ENCODE measurements around the gene TXNDC5.
A peak's percentile ranks its signal among the peaks of the same experiment; 100 is the strongest.
"Not testable (repeated sequence)": the region's sequence is repeated elsewhere in the genome, so short reads cannot be mapped to it uniquely, and the experiment has no call there.

TXNDC5 gene

DNA sequence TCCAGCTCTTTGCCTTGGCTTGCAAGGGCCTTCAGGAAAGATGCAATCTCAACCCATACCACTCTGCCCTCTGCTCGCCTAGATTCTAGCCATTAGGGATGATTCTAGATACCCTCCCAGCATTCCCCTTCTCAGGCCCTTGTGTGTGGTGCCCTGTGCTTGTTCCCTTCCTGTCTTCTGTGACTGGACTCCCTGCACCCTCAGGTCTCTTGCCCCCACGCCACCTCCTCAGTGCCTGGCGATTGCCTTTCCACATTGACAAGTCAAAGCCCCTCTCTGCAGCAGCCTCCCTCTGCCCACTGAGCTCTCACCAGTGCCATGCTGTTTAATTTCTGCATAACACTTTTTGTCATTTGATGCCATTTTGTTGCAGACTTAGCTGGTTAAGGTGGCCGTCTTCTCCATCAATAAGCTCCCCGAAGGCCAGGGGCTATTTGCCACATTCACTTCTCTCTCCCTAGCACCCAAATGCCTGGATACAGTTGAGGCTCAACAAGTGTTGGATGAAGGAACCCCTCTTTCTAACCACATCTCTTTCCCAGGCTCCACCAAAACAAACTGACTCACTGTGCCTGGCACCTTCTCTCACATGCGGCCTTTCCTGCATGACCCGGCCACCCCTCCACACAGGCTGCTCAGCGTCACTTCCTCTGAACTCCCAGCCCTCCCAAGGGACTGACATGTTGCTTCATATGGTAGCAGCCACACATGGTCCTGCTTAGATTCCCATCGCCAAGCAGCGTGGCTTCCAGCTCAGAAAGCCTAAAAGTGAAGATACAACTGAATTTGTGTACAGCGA is 4.6 kb upstream of the TXNDC5 start:
- DNase-seq (ENCODE audit: extremely low read depth in 1 of 2, low read depth in 1 of 2): no peak

GRCh38 chr6:7914311-7914710 is 3.7 kb upstream of the TXNDC5 start:
- DNase-seq (ENCODE audit: extremely low read depth in 1 of 2, low read depth in 1 of 2): no peak

DNA sequence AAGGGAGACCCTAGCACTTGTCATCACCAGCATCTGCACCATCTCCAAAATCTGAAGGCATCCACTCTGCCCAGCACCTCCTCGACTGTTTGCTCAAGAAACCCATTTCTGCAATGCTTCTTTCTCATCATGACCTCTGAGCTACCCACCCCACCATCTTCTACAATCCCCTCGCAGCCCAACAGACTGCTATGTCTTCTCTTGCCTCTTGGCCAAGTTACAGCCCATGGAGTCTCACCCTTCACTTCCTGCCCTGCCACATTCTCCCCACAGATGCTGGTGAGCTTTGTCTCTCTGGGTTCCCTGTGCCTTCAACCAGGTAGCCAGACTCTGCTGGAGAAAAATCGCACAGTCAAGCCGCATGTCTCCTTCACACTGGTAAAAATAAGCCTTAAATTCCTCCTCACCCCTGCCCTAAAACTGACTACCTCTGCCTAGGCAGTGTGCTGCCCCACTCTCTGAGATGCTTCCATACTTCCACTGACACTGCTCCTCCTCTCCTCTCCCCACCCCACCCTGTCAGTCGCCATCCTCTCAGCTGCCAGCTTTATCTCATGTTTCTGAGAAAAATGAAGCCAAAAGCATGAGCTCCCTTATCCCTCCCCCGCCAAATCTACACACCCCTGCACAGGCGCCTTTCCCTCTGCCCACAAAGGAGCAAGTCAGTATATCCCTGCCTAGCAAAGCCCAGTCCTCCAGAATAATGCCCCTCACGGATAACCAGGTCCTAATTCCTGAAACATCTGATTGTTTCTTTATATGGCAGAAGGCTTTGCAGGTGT is 2.3 kb upstream of the TXNDC5 start:
- no peak for DNase-seq (ENCODE audit: extremely low read depth in 1 of 2, low read depth in 1 of 2)

GRCh38 chr6:7912024-7912423 is 1.4 kb upstream of the TXNDC5 start:
- no peak for DNase-seq (ENCODE audit: extremely low read depth in 1 of 2, low read depth in 1 of 2)

- no peak for DNase-seq (ENCODE audit: extremely low read depth in 1 of 2, low read depth in 1 of 2)
Measured at GRCh38 chr6:7911345-7911725, 747 bp upstream of the TXNDC5 start.

GRCh38 chr6:7910298-7910653 is 312 bp downstream of the TXNDC5 start:
- DNase-seq (ENCODE audit: extremely low read depth in 1 of 2, low read depth in 1 of 2): no peak

DNA sequence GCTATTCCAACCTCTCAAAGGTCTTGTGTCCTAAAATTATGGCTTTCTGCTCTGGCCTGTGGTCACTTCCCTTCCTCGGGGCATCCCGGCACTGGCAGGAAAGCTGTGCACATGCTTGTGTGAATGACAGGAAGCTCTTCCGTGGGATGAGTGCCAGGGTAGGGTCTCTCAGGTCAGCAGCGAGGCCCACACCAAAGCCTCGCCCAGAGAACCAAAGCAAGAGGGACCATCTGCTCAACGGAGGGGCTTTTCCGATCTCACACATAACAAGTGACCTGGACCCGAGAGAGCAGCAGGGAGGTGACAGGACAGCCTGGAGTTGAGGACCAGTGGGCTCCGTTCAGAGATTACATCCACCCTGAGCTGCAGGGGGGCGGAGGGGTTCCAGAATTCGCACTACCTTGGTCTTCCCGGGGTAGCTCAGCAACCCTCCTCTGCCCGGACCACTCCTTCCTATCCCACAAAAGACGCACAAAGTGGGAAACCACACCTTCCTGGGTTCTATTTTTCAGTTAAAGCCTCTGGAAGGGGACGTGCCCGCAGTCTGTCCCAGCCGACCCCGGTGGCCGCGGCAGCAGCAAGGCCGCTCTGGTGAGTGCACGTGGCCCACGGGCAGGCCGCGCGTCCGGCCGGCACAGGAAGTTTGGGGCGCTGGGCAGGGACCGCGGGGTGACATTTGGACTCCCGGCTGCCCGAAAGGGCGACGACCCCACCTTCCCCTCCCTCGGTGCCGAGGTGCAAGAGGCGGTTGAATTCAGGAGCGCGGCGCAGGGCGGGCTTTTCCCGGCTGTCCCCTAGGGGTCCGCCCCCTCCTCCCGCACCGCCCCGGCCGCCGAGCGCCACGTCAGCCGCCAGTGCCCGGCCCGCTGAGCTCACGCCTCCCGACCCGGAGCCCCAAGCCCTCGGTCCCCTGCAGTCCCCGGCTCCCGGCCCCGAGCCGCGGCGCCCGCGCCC is 988 bp downstream of the TXNDC5 start:
- DNase-seq (ENCODE audit: extremely low read depth in 1 of 2, low read depth in 1 of 2): peak in 1 of 2 donors; percentile 14

DNA sequence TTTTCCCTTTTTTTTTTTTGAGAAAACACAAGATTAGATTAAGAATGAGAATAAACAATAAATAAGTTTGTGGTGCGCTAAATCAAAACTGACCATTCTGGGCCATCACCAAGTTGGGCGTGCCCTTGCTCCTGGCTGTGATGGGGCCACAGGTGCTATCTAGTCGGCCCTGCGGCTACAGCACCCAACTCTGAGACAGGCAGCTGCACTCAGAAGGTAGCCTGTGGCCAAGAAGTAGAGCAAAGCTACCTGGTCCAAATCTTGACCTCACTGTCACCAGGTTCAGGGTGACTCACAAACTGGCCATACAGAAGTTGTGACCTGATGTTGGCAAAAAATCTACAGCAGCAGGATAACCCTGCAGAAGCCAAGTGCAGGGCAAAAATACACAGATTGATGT is 3.4 kb downstream of the TXNDC5 start:
- no peak for DNase-seq (ENCODE audit: extremely low read depth in 1 of 2, low read depth in 1 of 2)

- DNase-seq (ENCODE audit: extremely low read depth in 1 of 2, low read depth in 1 of 2): no peak
Measured at GRCh38 chr6:7906741-7907140, 3.8 kb downstream of the TXNDC5 start.

- DNase-seq (ENCODE audit: extremely low read depth in 1 of 2, low read depth in 1 of 2): no peak
Measured at GRCh38 chr6:7905416-7905815, 5.2 kb downstream of the TXNDC5 start.

DNA sequence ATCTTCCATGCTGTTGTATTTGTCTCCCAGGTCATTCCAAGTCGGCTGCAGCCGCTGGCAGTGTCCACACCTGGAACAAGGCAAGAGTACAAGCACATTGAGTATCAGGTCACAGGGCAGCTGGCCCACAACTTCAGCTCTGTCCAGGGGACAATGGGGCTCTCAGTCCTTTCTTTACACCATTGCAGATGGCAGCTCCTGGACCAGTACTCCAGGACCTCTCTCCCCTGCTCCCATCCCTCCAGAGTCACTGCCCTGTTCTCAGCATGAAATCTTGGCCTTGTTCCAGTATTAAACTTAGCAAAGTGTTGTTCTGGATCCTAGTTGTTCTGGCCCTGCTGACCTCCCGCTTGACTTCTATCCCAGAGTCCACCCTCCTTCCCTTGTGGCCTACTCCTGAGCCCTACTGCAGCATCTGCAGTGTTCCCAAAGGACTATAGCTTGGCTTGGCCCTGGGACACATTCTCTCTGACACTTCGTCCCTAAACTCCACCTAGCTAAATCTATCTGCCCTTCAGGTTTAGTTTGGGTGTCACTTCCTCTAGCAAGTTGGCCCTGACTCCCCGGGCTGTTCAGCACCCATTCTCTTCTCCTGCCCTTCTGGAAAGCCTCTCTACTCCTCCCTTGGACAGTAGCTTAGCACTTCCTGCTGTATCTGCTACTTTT is 5.8 kb downstream of the TXNDC5 start:
- DNase-seq (ENCODE audit: extremely low read depth in 1 of 2, low read depth in 1 of 2): no peak

GRCh38 chr6:7903673-7904072 is 6.9 kb downstream of the TXNDC5 start:
- no peak for DNase-seq (ENCODE audit: extremely low read depth in 1 of 2, low read depth in 1 of 2)

DNA sequence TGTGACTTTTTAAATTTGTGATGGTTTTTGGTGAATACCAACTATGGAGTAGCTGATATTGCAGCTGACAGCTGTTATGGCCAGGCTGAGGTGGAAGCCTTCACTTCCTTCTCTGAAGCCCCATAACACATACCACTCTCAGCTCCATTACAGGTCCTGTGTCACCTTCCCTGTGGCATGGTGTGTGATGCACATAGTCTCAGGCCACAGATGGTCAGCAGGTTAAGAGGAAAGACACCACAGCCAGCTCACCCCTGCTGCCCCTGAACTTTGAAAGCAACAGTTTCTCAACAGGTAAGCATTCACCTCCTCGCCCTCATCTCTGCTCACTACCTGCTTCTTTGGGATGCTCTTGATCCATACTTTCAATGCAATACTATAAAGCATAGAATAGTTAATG is 7.7 kb downstream of the TXNDC5 start:
- DNase-seq (ENCODE audit: extremely low read depth in 1 of 2, low read depth in 1 of 2): no peak

- no peak for DNase-seq (ENCODE audit: extremely low read depth in 1 of 2, low read depth in 1 of 2)
Measured at GRCh38 chr6:7902221-7902620, 8.4 kb downstream of the TXNDC5 start.

- no peak for DNase-seq (ENCODE audit: extremely low read depth in 1 of 2, low read depth in 1 of 2)
Measured at GRCh38 chr6:7901780-7902179, 8.8 kb downstream of the TXNDC5 start.

DNA sequence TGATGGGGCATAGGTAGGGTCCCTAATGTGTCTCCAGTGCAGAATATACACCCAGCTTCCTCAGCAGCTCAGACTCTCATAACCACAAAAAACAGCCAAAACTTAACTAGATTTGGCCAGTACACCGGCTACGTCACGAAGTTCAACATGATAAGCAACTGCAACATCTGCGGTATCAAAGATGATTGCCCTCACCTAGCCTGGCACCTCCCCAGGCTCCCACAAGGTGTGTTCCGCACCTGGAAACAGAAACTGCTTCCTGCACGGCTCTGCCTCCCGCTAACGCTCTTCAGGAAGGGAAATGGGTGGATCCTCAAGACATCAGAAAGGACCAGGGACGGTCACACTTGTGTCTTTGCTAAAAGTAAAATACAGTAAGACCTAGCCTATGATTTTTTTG is 9.5 kb downstream of the TXNDC5 start:
- DNase-seq (ENCODE audit: extremely low read depth in 1 of 2, low read depth in 1 of 2): no peak

- no peak for DNase-seq (ENCODE audit: extremely low read depth in 1 of 2, low read depth in 1 of 2)
Measured at GRCh38 chr6:7900621-7901020, 10.0 kb downstream of the TXNDC5 start.

DNA sequence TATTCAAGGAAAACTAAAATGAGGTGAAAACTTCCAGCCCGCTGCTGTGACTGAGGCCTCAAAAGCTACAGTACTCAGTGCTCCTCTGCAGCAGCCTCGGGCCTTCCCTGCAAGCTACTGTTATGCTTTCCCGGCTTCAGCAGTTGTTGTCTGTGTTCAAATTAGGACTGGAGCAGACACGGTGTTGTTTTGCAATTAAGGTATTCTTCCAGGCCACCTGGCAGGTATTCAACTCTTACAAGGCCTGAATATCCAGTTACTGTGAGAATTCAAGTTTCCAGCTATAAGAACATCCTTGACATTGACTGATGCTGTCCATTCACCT is 10.7 kb downstream of the TXNDC5 start:
- DNase-seq (ENCODE audit: extremely low read depth in 1 of 2, low read depth in 1 of 2): no peak

DNA sequence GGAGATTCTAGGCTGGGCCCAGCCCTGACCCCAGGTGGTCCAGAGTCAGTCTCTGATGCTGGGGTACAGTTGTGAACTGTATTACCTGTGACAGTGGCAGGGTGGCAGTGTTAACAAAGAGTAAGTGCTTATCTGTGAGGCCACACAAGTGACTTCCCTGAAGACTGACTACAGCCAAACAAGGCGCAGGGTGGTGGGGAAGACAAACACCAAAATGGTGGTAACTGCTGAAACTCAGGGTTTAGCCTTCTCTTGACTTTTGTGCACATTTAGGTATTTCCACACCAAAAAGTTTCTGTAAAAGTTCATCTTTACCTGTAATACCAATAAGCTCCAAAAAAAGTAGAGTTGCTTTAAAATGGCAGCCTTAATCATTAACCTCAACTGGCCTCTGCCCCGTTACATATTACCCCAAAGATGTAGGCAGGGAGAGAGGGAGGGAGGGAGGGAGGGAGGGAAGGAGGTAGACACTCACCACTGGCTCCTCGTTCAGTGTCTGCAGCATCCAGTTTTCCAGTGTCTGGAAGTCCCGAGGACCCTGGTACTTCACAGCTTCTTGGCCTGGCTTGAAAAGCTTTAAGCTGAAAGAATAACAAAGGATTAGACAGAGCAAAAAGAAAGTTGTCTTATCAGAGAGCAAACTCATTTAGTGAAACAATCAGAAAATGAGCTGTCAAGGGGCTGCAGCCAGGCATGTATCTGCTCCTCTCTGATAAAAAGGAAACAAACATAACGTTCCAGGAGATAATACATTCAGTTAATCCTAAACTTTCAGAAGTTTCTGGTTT is 11.3 kb downstream of the TXNDC5 start:
- DNase-seq (ENCODE audit: extremely low read depth in 1 of 2, low read depth in 1 of 2): no peak

GRCh38 chr6:7898193-7898586 is 12.4 kb downstream of the TXNDC5 start:
- DNase-seq (ENCODE audit: extremely low read depth in 1 of 2, low read depth in 1 of 2): not testable (repeated sequence)

Data from activated CD8-positive, alpha-beta memory T cell treated with anti-CD3 and anti-CD28 coated beads for 1 hour (primary cell).